GM06990 (cell line): Measurements from ENCODE around the gene TP53TG5.
A peak's percentile ranks its signal among the peaks of the same experiment; 100 is the strongest.

Experiments
- DNase-seq: peaks from one replicate; pipeline ENCODE4 v3.0.0-alpha.2; 2011; ENCODE audit not compliant: insufficient read length; ENCODE audit errors: extremely low read depth
- H3K27me3 ChIP-seq: replicated peaks from 2 replicates; pipeline ENCODE4 v1.6.0; 2011; ENCODE audit warnings: low read length; ENCODE audit not compliant: control insufficient read depth, insufficient read depth
- H3K36me3 ChIP-seq: 2 replicates; pipeline ENCODE4 v1.5.1; 2011; ENCODE audit warnings: low read length; ENCODE audit not compliant: control insufficient read depth, insufficient read depth
- H3K4me3 ChIP-seq: replicated peaks from 2 replicates; pipeline ENCODE4 v1.5.1; 2011; ENCODE audit warnings: low read depth, mild to moderate bottlenecking, control low read depth, low read length
- CTCF ChIP-seq: IDR thresholded peaks from 2 replicates; pipeline ENCODE4 v1.5.1; 2011; ENCODE audit warnings: low read length, control low read depth, mild to moderate bottlenecking, inconsistent platforms; ENCODE audit not compliant: insufficient read depth, poor library complexity, severe bottlenecking

Gene TP53TG5

GRCh38 chr20:45373353-45374100, 4.6 kb downstream of the TP53TG5 start:
- Histone ChIP-seq H3K36me3 (peaks cover 2% of the 10 kb centered on the region; the same call in 1 of the 2 replicates), H3K4me3 (peak overlapping the region; percentile 50), H3K27me3 (no peaks in the 10 kb centered on the region)
- peak; percentile 74 for DNase-seq
- peak; percentile 91 for TF ChIP-seq CTCF

- no peak overlapping the region for H3K4me3 ChIP-seq
- H3K36me3 ChIP-seq = peaks cover 2% of the 10 kb centered on the region; the same call in 1 of the 2 replicates
- DNase-seq = no peak
- no peaks in the 10 kb centered on the region for H3K27me3 ChIP-seq
- no peak for TF ChIP-seq CTCF
Observed at GRCh38 chr20:45372646-45373352, 5.3 kb downstream of the TP53TG5 start.

GRCh38 chr20:45372241-45372640, 5.9 kb downstream of the TP53TG5 start:
- Histone ChIP-seq H3K4me3 (no peak overlapping the region), H3K27me3 (no peaks in the 10 kb centered on the region), H3K36me3 (peaks cover 5% of the 10 kb centered on the region)
- DNase-seq = no peak
- no peak for TF ChIP-seq CTCF

- Histone ChIP-seq H3K27me3 (no peaks in the 10 kb centered on the region), H3K4me3 (no peak overlapping the region)
Observed at GRCh38 chr20:45370571-45371160, 7.5 kb downstream of the TP53TG5 start.

More at GRCh38 chr20:45370571-45371160, 7.5 kb downstream of the TP53TG5 start:
- no peak for DNase-seq
- peaks cover 14% of the 10 kb centered on the region for H3K36me3 ChIP-seq
- no peak for TF ChIP-seq CTCF
